ENCODE measurements around the gene TEAD4.

GRCh38 chr12:2960996-2961616 lies 1.9 kb downstream of the TEAD4 start:
- no peak for TF ChIP-seq CTCF (conservative IDR thresholded peaks at IDR 0.05)
- no peak for TF ChIP-seq EZH2 (IDR thresholded peaks at IDR 0.05; ENCODE audit: low read depth)

All from PC-9 (cell line).